Measurements from ENCODE around the gene NCR2.
"Not testable (repeated sequence)": the region's sequence is repeated elsewhere in the genome, so short reads cannot be mapped to it uniquely, and the experiment has no call there.

Gene NCR2
- total RNA-seq: 0 to 0.39 reads per million in 2 donors

- no peak for DNase-seq
Measured at GRCh38 chr6:41335296-41335695, at the start of gene NCR2. NCR2 (plus strand) TSS chr6:41335608; CDS start chr6:41335877, 269 bp downstream.

- no peak for DNase-seq
Measured at GRCh38 chr6:41286544-41287346, 48.7 kb upstream of the NCR2 start, which contains the start of gene TREM1. TREM1 (minus strand) TSS chr6:41286682; CDS start chr6:41286655, 27 bp downstream.

- DNase-seq: no peak
Measured at GRCh38 chr6:41288030-41288753, 47.2 kb upstream of the NCR2 start.

GRCh38 chr6:41288754-41289129, 46.7 kb upstream of the NCR2 start:
- no peak for DNase-seq

GRCh38 chr6:41289815-41290214, 45.6 kb upstream of the NCR2 start:
- no peak for DNase-seq

- no peak for DNase-seq
Measured at GRCh38 chr6:41291717-41292116, 43.7 kb upstream of the NCR2 start.

- DNase-seq: no peak
Measured at GRCh38 chr6:41294214-41294872, 41.1 kb upstream of the NCR2 start.

- DNase-seq: not testable (repeated sequence)
Measured at GRCh38 chr6:41297248-41297647, 38.2 kb upstream of the NCR2 start.

GRCh38 chr6:41298785-41299502, 36.5 kb upstream of the NCR2 start:
- no peak for DNase-seq

- DNase-seq: no peak
Measured at GRCh38 chr6:41302638-41303037, 32.8 kb upstream of the NCR2 start.

- no peak for DNase-seq
Measured at GRCh38 chr6:41306187-41306854, 29.1 kb upstream of the NCR2 start.

- no peak for DNase-seq
Measured at GRCh38 chr6:41315203-41315602, 20.2 kb upstream of the NCR2 start.

GRCh38 chr6:41315943-41316620, 19.3 kb upstream of the NCR2 start:
- no peak for DNase-seq

- DNase-seq: no peak
Measured at GRCh38 chr6:41318261-41318653, 17.2 kb upstream of the NCR2 start.

- DNase-seq: peak; percentile 44
Measured at GRCh38 chr6:41318654-41319565, 16.5 kb upstream of the NCR2 start.

- DNase-seq: no peak
Measured at GRCh38 chr6:41321183-41321582, 14.2 kb upstream of the NCR2 start.

- no peak for DNase-seq
Measured at GRCh38 chr6:41325446-41326066, 9.9 kb upstream of the NCR2 start.

GRCh38 chr6:41326092-41326491, 9.3 kb upstream of the NCR2 start:
- DNase-seq: no peak

GRCh38 chr6:41327177-41327576, 8.2 kb upstream of the NCR2 start:
- DNase-seq: no peak
